Spleen (tissue), 11 donors: ENCODE results near the gene ANKRD11. TPM values are rescaled to one million over a fixed set of nuclear protein-coding genes. Genes with fewer than 3 reads are reported as not detected.
"Not testable (repeated sequence)": the region's sequence is repeated elsewhere in the genome, so short reads cannot be mapped to it uniquely, and the experiment has no call there.

Experiments used
- DNase-seq: peaks from one replicate; pipeline ENCODE4 v3.0.0-alpha.2; 2020
- H3K27ac ChIP-seq, 8 donors: fragments of 200-600 bp; sonication (generic) in 7 of 8; 1 replicate in 4 of 8; 2 replicates in 4 of 8; pipeline versions ENCODE4 v1.5.0 to v1.8.0; 2016 to 2021; ENCODE audit warnings: inconsistent platforms in 4 of 8, mild to moderate bottlenecking in 4 of 8, moderate library complexity in 1 of 8
- H3K27me3 ChIP-seq, 7 donors: fragments of 200-600 bp; sonication (generic) in 6 of 7; replicated peaks in 1 of 7; 1 replicate in 4 of 7; 2 replicates in 3 of 7; pipeline versions ENCODE4 v1.5.0 to v1.8.0; 2016 to 2021; ENCODE audit warnings: inconsistent platforms in 3 of 7, mild to moderate bottlenecking in 1 of 7
- H3K36me3 ChIP-seq, 6 donors: fragments of 200-600 bp; sonication (generic) in 5 of 6; 1 replicate in 4 of 6; 2 replicates in 2 of 6; pipeline versions ENCODE4 v1.5.0 to v1.8.0; 2016 to 2021; ENCODE audit warnings: inconsistent platforms in 2 of 6
- H3K4me1 ChIP-seq, 6 donors: fragments of 200-600 bp; sonication (generic) in 5 of 6; 1 replicate in 3 of 6; 2 replicates in 3 of 6; pipeline versions ENCODE4 v1.5.0 to v1.8.0; 2016 to 2021; ENCODE audit warnings: inconsistent platforms in 3 of 6
- H3K4me3 ChIP-seq, 8 donors: fragments of 200-600 bp; sonication (generic) in 7 of 8; 1 replicate in 4 of 8; 2 replicates in 4 of 8; pipeline versions ENCODE4 v1.5.0 to v1.8.0; 2016 to 2021; ENCODE audit warnings: inconsistent platforms in 4 of 8, mild to moderate bottlenecking in 4 of 8, moderate library complexity in 2 of 8
- H3K9me3 ChIP-seq, 8 donors: fragments of 200-600 bp; sonication (generic) in 7 of 8; 1 replicate in 4 of 8; 2 replicates in 4 of 8; pipeline versions ENCODE4 v1.5.0 to v1.8.0; 2016 to 2021; ENCODE audit warnings: inconsistent platforms in 4 of 8
- POLR2A ChIP-seq, 3 donors: fragments of 450-650 bp; IDR thresholded peaks; one replicate each; pipeline ENCODE4 v1.5.1; 2017; ENCODE audit warnings: antibody characterized with exemption in 3 of 3, mild to moderate bottlenecking in 1 of 3
- POLR2AphosphoS5 ChIP-seq, 3 donors: sonication (generic); formaldehyde crosslinking; IDR thresholded peaks; one replicate each; pipeline ENCODE4 v1.5.1; 2017; ENCODE audit warnings: antibody characterized with exemption in 3 of 3
- WGBS, 5 donors: extraction: QIAGEN DNeasy Blood & Tissue Kit in 3 of 5; methylation state at CpG; one replicate each; pipeline versions ENCODE4 v1.1.5 to v1.1.7; 2013 to 2018; 5-methylcytosine and 5-hydroxymethylcytosine counted together
- intact Hi-C: fragments of 100-400 bp; cut with DNase I; formaldehyde crosslinking; loops from one replicate; pipeline ENCODE4 v1.15.0; 2023; ENCODE audit warnings: low total_unique reads
- polyA plus RNA-seq, 3 donors: library from polyadenylated mRNA; stranded (reverse); fragments of 200-250 nt; gene quantifications; one replicate each; pipeline ENCODE4 v1.2.1, GENCODE V29; 2013
- total RNA-seq, 7 donors: library from RNA; depleted of rRNA in 3 of 7; stranded (reverse); fragments of >200 nt in 3 of 7; fragmentation: NEBNext Ultra II Directional in 4 of 7; extraction: Animal tissue kit (Norgen Biotek cat#: 25700) in 4 of 7; gene quantifications; one replicate each; pipeline versions ENCODE4 v1.1.0 to v1.2.1, GENCODE V29; 2016 to 2021
- TF ChIP-seq, protein P1 (sequence below), 11 experiments: fragments of 200-600 bp in 7 of 11; fragments of 450-650 bp in 4 of 11; sonication (generic) in 4 of 11; IDR thresholded peaks in 8 of 11; conservative IDR thresholded peaks in 3 of 11; 1 replicate in 7 of 11; 2 replicates in 4 of 11; pipeline versions ENCODE4 v1.4.0 to v1.8.0; 2016 to 2021; ENCODE audit warnings: antibody characterized with exemption in 11 of 11, inconsistent platforms in 4 of 11, mild to moderate bottlenecking in 1 of 11
- donor health status: healthy with polysubstance abuse.
- donor health status: DM: no; HTN: no; CAD: no; lungs with moderate emphysema.
- donor health status: DM: no; HTN: no; CAD: no.
- donor health status: Bipolar disorder and iron deficiency.
- donor health status: healthy.
- donor health status: DM: no; HTN: no; CAD: no.
- donor health status: DM: yes; HTN: yes; CAD: no.

ANKRD11 gene
- total and polyA plus RNA-seq, 10 donors = 29.0 to 203 (median 128) TPM

DNA sequence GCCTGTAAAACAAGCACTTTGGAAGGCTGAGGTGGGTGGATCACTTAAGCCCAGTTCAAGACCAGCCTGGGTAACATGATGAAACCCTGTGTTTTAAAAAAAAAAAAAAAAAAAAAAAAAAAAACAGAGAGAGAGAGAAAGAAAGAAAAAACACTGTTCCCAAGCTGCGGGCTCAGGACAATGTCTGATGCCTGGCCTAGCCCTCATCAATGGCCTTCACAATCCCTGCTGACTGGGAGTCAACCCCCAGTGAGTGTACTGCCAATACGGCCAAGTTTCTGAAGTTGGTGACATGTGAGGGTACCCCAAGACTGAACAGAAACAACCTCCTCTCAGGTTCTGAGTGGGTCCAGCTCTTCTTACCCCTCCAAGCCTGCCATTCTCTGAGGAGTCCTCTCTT, 156.3 kb downstream of the ANKRD11 start:
- Histone ChIP-seq H3K27ac (peak overlapping the region in 3 of 8 donors; percentile 41 to 52 (median 46)), H3K4me3 (no peak overlapping the region), H3K27me3 (no peaks in the 10 kb centered on the region), H3K36me3 (peaks cover 0 to 1% (median 0%) of the 10 kb centered on the region in 6 donors), H3K4me1 (peaks cover 40 to 100% (median 82%) of the 10 kb centered on the region in 6 donors), H3K9me3 (no peaks in the 10 kb centered on the region)
- TF ChIP-seq, protein P1, sequence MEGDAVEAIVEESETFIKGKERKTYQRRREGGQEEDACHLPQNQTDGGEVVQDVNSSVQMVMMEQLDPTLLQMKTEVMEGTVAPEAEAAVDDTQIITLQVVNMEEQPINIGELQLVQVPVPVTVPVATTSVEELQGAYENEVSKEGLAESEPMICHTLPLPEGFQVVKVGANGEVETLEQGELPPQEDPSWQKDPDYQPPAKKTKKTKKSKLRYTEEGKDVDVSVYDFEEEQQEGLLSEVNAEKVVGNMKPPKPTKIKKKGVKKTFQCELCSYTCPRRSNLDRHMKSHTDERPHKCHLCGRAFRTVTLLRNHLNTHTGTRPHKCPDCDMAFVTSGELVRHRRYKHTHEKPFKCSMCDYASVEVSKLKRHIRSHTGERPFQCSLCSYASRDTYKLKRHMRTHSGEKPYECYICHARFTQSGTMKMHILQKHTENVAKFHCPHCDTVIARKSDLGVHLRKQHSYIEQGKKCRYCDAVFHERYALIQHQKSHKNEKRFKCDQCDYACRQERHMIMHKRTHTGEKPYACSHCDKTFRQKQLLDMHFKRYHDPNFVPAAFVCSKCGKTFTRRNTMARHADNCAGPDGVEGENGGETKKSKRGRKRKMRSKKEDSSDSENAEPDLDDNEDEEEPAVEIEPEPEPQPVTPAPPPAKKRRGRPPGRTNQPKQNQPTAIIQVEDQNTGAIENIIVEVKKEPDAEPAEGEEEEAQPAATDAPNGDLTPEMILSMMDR (IDR thresholded peaks at IDR 0.05 in 8 of 11, conservative IDR thresholded peaks at IDR 0.05 in 3 of 11) = no peak
- TF ChIP-seq POLR2A (IDR thresholded peaks at IDR 0.05) (no peak), POLR2AphosphoS5 (IDR thresholded peaks at IDR 0.05) (no peak)
- WGBS, 5 donors = 65 to 80% (median 72%) methylated on average over 2 of the region's 2 CpGs
- DNase-seq = no peak
- intact Hi-C loops = loop anchor here (5.0 to 10.0 kb wide), 2 partner anchors 151 to 223 kb away; no protein-coding TSS in a partner anchor

DNA sequence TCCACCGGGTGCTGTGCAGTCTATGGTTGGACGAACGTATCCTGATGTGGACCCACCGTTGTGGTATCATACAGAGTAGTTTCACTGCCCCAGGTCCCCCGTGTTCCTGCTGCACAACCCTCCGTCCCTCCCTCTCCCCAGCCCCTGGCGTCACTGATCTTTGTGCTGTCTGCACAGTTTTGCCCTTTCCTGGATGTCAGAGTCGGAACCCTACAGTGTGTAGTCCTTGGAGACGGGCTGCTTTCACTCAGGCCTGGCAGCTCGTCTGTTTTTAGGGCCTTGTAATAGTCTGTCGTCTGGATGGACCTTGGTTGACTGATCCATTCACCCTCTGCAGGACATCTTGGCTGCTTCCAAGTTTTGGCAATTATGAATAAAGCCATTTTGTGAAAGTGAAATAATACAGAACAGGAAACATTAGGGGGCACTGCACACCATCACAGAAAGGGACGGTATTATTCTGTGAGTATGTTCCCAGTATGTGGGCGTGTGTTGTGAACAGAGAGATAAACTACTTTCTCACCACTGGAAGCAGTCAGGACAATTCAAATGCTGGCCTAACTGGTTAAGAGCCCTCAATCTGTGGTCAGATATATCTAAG, 156.9 kb downstream of the ANKRD11 start:
- H3K27ac ChIP-seq = peak overlapping the region in 3 of 8 donors; percentile 41 to 52 (median 46)
- TF ChIP-seq, protein P1 (IDR thresholded peaks at IDR 0.05 in 8 of 11, conservative IDR thresholded peaks at IDR 0.05 in 3 of 11) = peak; percentile 26 to 80 (median 53)
- peak in 1 of 3 donors; percentile 16 for TF ChIP-seq POLR2AphosphoS5 (IDR thresholded peaks at IDR 0.05)
- H3K36me3 ChIP-seq, DNase-seq, H3K4me3 ChIP-seq, H3K9me3 ChIP-seq, H3K27me3 ChIP-seq: not testable (repeated sequence)
- H3K4me1 ChIP-seq = peaks cover 40 to 98% (median 79%) of the 10 kb centered on the region in 6 donors
- intact Hi-C loops = loop anchor here (5.0 to 10.0 kb wide), 2 partner anchors 151 to 224 kb away; no protein-coding TSS in a partner anchor
- 39 to 59% (median 57%) methylated on average over 10 to 13 of the region's 13 CpGs for WGBS, 5 donors

DNA sequence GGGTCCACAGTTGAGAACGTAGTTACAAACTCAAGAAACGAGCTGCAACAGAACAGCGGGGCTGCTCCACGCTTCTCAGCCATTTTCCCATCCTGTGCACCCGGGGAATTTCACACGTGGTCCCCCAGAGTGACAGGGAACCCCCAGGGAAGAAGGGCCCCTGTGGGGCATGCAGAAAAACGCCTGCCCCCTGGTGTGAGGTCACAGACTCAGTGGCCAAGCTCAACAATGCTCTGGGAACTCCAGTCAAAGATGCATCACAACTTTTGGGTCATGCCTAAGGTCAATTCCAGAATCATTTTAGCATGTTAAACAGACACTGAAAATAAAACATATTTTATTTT, 157.5 kb downstream of the ANKRD11 start:
- intact Hi-C loops = loop anchor here (5.0 to 10.0 kb wide), 2 partner anchors 152 to 224 kb away; no protein-coding TSS in a partner anchor
- Histone ChIP-seq H3K4me1 (peaks cover 40 to 98% (median 79%) of the 10 kb centered on the region in 6 donors), H3K27me3 (no peaks in the 10 kb centered on the region), H3K4me3 (no peak overlapping the region), H3K9me3 (no peaks in the 10 kb centered on the region), H3K36me3 (peaks cover 0 to 12% (median 0%) of the 10 kb centered on the region in 6 donors), H3K27ac (peak overlapping the region in 1 of 8 donors; percentile 88)
- no peak for TF ChIP-seq POLR2A (IDR thresholded peaks at IDR 0.05)
- TF ChIP-seq, protein P1 (IDR thresholded peaks at IDR 0.05 in 8 of 11, conservative IDR thresholded peaks at IDR 0.05 in 3 of 11) = no peak
- no peak for TF ChIP-seq POLR2AphosphoS5 (IDR thresholded peaks at IDR 0.05)
- 63 to 70% (median 66%) methylated on average over 7 of the region's 7 CpGs for whole genome bisulfite sequencing, 5 donors
- DNase-seq = no peak

DNA sequence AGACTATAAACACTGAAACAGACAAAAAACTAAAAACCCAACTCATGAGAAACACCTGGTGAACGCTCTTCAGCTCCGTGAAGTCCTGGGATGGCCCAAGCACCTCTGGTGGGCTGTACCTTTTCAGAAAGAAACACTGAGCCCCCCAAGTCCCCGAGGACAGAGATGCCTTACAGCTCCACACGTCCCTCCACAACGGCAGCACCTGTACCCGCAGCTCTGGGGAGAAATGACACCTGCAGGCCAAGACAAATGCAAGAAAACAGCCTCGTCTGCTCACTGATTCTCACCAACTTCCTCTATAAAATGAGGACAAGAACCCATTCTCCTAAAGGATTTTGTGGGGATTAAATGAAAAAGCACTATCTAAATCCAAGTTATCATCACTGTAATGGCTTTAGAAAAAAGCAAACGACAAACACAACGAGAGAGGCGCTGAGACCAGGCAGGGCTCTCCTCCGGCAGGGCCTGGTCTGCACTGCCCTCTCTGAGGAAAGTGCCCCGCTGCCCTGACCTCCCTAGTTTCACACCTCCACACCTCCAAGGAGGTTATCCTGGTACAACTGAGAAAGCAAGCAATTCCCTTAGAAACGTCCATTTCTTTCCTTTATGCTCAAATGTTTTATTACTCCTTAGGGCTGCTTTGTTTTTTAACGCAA, 158.0 kb downstream of the ANKRD11 start:
- intact Hi-C loops = loop anchor here (5.0 to 10.0 kb wide), 2 partner anchors 152 to 225 kb away; no protein-coding TSS in a partner anchor
- peaks cover 40 to 98% (median 80%) of the 10 kb centered on the region in 6 donors for H3K4me1 ChIP-seq
- H3K4me3 ChIP-seq = no peak overlapping the region

More for the DNA sequence above, 158.0 kb downstream of the ANKRD11 start:
- H3K27me3 ChIP-seq = no peaks in the 10 kb centered on the region
- H3K36me3 ChIP-seq = peaks cover 0 to 12% (median 0%) of the 10 kb centered on the region in 6 donors
- TF ChIP-seq POLR2A (IDR thresholded peaks at IDR 0.05) = no peak
- 70 to 84% (median 81%) methylated on average over 14 of the region's 14 CpGs for WGBS, 5 donors
- peak overlapping the region in 1 of 8 donors; percentile 88 for H3K27ac ChIP-seq
- H3K9me3 ChIP-seq = no peaks in the 10 kb centered on the region
- no peak for DNase-seq
